PFSK-1 (cell line): ENCODE data around the gene PTPRN2.

Experiments used
- FOXP2 ChIP-seq: optimal IDR thresholded peaks from 2 replicates; pipeline ENCODE3; 2011; ENCODE audit warnings: borderline replicate concordance, control low read depth, inconsistent platforms; ENCODE audit not compliant: insufficient read depth; ENCODE audit errors: extremely low read length, extremely low read depth
- POLR2AphosphoS5 ChIP-seq: IDR thresholded peaks from 2 replicates; pipeline ENCODE4 v1.6.1; 2012; ENCODE audit warnings: low read depth, mild to moderate bottlenecking, control low read depth, low read length, moderate library complexity
- REST ChIP-seq, 2 experiments: IDR thresholded peaks; 2 replicates each; pipeline versions ENCODE4 v1.6.1 to v1.8.0; 2011 to 2012; ENCODE audit warnings: low read depth in 2 of 2, low read length in 2 of 2, control low read depth in 1 of 2, inconsistent platforms in 1 of 2, mild to moderate bottlenecking in 1 of 2, moderate library complexity in 1 of 2; ENCODE audit not compliant: insufficient read depth in 1 of 2
- SIN3A ChIP-seq: IDR thresholded peaks from 2 replicates; pipeline ENCODE4 v1.6.1; 2012; ENCODE audit warnings: mild to moderate bottlenecking, low read length, moderate library complexity, borderline replicate concordance; ENCODE audit not compliant: insufficient read depth
- TAF1 ChIP-seq: IDR thresholded peaks from 2 replicates; pipeline ENCODE4 v1.6.1; 2012; ENCODE audit warnings: low read length, control low read depth, borderline replicate concordance; ENCODE audit not compliant: insufficient read depth

PTPRN2 gene

GRCh38 chr7:158117341-158118222, 470.0 kb downstream of the PTPRN2 start:
- TF ChIP-seq REST (IDR thresholded peaks at IDR 0.05; ENCODE audit: insufficient read depth in 1 of 2, low read depth in 2 of 2, low read length in 2 of 2) (no peak), FOXP2 (no peak), TAF1 (no peak), SIN3A (no peak), POLR2AphosphoS5 (no peak)

GRCh38 chr7:158116235-158116634, 471.4 kb downstream of the PTPRN2 start:
- TF ChIP-seq FOXP2 = no peak
- no peak for TF ChIP-seq REST (IDR thresholded peaks at IDR 0.05; ENCODE audit: insufficient read depth in 1 of 2, low read depth in 2 of 2, low read length in 2 of 2)
- no peak for TF ChIP-seq SIN3A
- no peak for TF ChIP-seq POLR2AphosphoS5
- no peak for TF ChIP-seq TAF1

- TF ChIP-seq SIN3A (no peak), REST (IDR thresholded peaks at IDR 0.05; ENCODE audit: insufficient read depth in 1 of 2, low read depth in 2 of 2, low read length in 2 of 2) (no peak), TAF1 (no peak), POLR2AphosphoS5 (no peak), FOXP2 (no peak)
Observed at GRCh38 chr7:158114056-158114850, 473.4 kb downstream of the PTPRN2 start.

- TF ChIP-seq FOXP2 = no peak
- no peak for TF ChIP-seq REST (IDR thresholded peaks at IDR 0.05; ENCODE audit: insufficient read depth in 1 of 2, low read depth in 2 of 2, low read length in 2 of 2)
- no peak for TF ChIP-seq SIN3A
- TF ChIP-seq TAF1 = no peak
- TF ChIP-seq POLR2AphosphoS5 = no peak
Observed at GRCh38 chr7:158113321-158114025, 474.1 kb downstream of the PTPRN2 start.
